K562 (cell line): ENCODE measurements around the gene BEST2. TPM values are rescaled to one million over a fixed set of nuclear protein-coding genes. Genes with fewer than 3 reads are reported as not detected.

Source experiments
- BDP1 ChIP-seq: IDR thresholded peaks from 3 replicates; pipeline ENCODE4 v1.6.1; 2011; ENCODE audit not compliant: insufficient read length, insufficient read depth
- CREBBP ChIP-seq: IDR thresholded peaks from one replicate; pipeline ENCODE4 v1.6.1; 2012; ENCODE audit warnings: low read depth, mild to moderate bottlenecking, control low read depth, inconsistent platforms, low read length
- DPF2 ChIP-seq: fragments of 450-650 bp; IDR thresholded peaks from 2 replicates; pipeline ENCODE4 v1.6.1; 2016
- EP300 ChIP-seq: IDR thresholded peaks from 2 replicates; pipeline ENCODE4 v1.6.1; 2012; ENCODE audit warnings: low read length, improper control_type of control experiment
- EZH2 ChIP-seq: IDR thresholded peaks from 2 replicates; pipeline ENCODE4 v1.6.1; 2012; ENCODE audit warnings: low read depth, mild to moderate bottlenecking, inconsistent platforms, low read length, borderline replicate concordance
- HDAC3 ChIP-seq: fragments of 450-650 bp; IDR thresholded peaks from 2 replicates; pipeline ENCODE4 v1.6.1; 2018; ENCODE audit warnings: borderline replicate concordance, mild to moderate bottlenecking, moderate library complexity; ENCODE audit not compliant: partially characterized antibody
- HOXB6 ChIP-seq: fragments of 250-450 bp; sonication (Bioruptor Pico); IDR thresholded peaks from 2 replicates; pipeline ENCODE4 v1.5.1; 2022; ENCODE audit warnings: mild to moderate bottlenecking, borderline replicate concordance
- JUN ChIP-seq, 2 experiments: sonication (generic) in 1 of 2; formaldehyde crosslinking in 1 of 2; IDR thresholded peaks; 2 replicates each; pipeline versions ENCODE4 v1.6.1 to v1.8.0; 2012 to 2022; ENCODE audit warnings: borderline replicate concordance in 2 of 2, mild to moderate bottlenecking in 2 of 2, improper control_type of control experiment in 1 of 2, low read depth in 1 of 2, low read length in 1 of 2, missing genetic modification reagents in 1 of 2
- LARP7 ChIP-seq: fragments of 450-650 bp; IDR thresholded peaks from 2 replicates; pipeline ENCODE4 v1.6.1; 2016
- MXI1 ChIP-seq: IDR thresholded peaks from 2 replicates; pipeline ENCODE4 v1.6.1; 2011; ENCODE audit warnings: low read depth, mild to moderate bottlenecking, improper control_type of control experiment, low read length
- NR4A1 ChIP-seq, 2 experiments: fragments of 250-450 bp in 1 of 2; fragments of 450-650 bp in 1 of 2; sonication (Bioruptor Pico) in 1 of 2; IDR thresholded peaks; 2 replicates each; pipeline versions ENCODE4 v1.4.0 to v1.6.1; 2016 to 2020; ENCODE audit warnings: mild to moderate bottlenecking in 2 of 2, missing compliant biosample characterization in 1 of 2, missing genetic modification characterization in 1 of 2, moderate library complexity in 1 of 2
- NUFIP1 ChIP-seq: fragments of 450-650 bp; IDR thresholded peaks from 2 replicates; pipeline ENCODE4 v1.6.1; 2018; ENCODE audit not compliant: partially characterized antibody
- PHTF2 ChIP-seq: fragments of 250-450 bp; sonication (Bioruptor Pico); IDR thresholded peaks from 2 replicates; pipeline ENCODE4 v1.5.0; 2021; ENCODE audit warnings: mild to moderate bottlenecking
- SRSF1 ChIP-seq: fragments of 200-400 bp; formaldehyde crosslinking; IDR thresholded peaks from 2 replicates; pipeline ENCODE4 v1.6.1; 2017; ENCODE audit warnings: mild to moderate bottlenecking, low read depth, low read length, moderate library complexity
- TBL1XR1 ChIP-seq, 2 experiments: IDR thresholded peaks; 2 replicates each; pipeline ENCODE4 v1.6.1; 2012; ENCODE audit warnings: improper control_type of control experiment in 2 of 2, low read length in 2 of 2, mild to moderate bottlenecking in 1 of 2
- XRCC5 ChIP-seq: fragments of 200-400 bp; formaldehyde crosslinking; IDR thresholded peaks from 2 replicates; pipeline ENCODE4 v1.6.1; 2017; ENCODE audit warnings: low read depth, mild to moderate bottlenecking, low read length
- ZFX ChIP-seq: sonication (generic); formaldehyde crosslinking; IDR thresholded peaks from 2 replicates; pipeline ENCODE4 v1.8.0; 2022; ENCODE audit warnings: mild to moderate bottlenecking, missing genetic modification reagents, moderate library complexity
- ZNF263 ChIP-seq: sonication (generic); formaldehyde crosslinking; IDR thresholded peaks from 2 replicates; pipeline ENCODE4 v1.8.0; 2022; ENCODE audit warnings: mild to moderate bottlenecking, missing genetic modification reagents, borderline replicate concordance
- polyA plus RNA-seq, 8 experiments: library from polyadenylated mRNA; depleted of rRNA in 4 of 8; stranded (reverse) in 5 of 8; unstranded in 3 of 8; fragments of >200 nt; fragmentation: Nextera tagmentation in 2 of 8; fragmentation: Illumina TruSeq in 1 of 8; extraction: Ambion mirVana in 2 of 8; extraction: Trizol in 1 of 8; gene quantifications; 2 replicates each; pipeline versions ENCODE4 v1.2.1 to v1.2.3, GENCODE V29; 2011 to 2014; ENCODE audit warnings: inconsistent platforms in 1 of 8, missing spikeins in 1 of 8
- total RNA-seq, 7 experiments: library from RNA; depleted of rRNA in 6 of 7; stranded (reverse); fragments of >200 nt in 6 of 7; fragmentation: Illumina TruSeq in 2 of 7; extraction: Trizol in 2 of 7; gene quantifications; 2 replicates each; pipeline versions ENCODE4 v1.2.1 to v1.2.3, GENCODE V29; 2011 to 2021; ENCODE audit warnings: low replicate concordance in 1 of 7
- TF ChIP-seq, protein P1 (sequence below): fragments of 150-350 bp; IDR thresholded peaks from 2 replicates; pipeline ENCODE4 v1.6.1; 2014; ENCODE audit warnings: low read depth, mild to moderate bottlenecking, low read length, borderline replicate concordance
- TF ChIP-seq, protein P2 (sequence below): sonication (generic); formaldehyde crosslinking; IDR thresholded peaks from 2 replicates; pipeline ENCODE4 v1.8.1; 2023; ENCODE audit warnings: mild to moderate bottlenecking, missing genetic modification reagents
- TF ChIP-seq, protein P3 (sequence below): fragments of 450-650 bp; IDR thresholded peaks from 2 replicates; pipeline ENCODE4 v1.6.1; 2016; ENCODE audit warnings: antibody characterized with exemption

The BEST2 gene
- total and polyA plus RNA-seq, 9 of the 15 experiments (the other 6 are each of a cell fraction or from before 2014, with no cell fraction given): not detected

DNA sequence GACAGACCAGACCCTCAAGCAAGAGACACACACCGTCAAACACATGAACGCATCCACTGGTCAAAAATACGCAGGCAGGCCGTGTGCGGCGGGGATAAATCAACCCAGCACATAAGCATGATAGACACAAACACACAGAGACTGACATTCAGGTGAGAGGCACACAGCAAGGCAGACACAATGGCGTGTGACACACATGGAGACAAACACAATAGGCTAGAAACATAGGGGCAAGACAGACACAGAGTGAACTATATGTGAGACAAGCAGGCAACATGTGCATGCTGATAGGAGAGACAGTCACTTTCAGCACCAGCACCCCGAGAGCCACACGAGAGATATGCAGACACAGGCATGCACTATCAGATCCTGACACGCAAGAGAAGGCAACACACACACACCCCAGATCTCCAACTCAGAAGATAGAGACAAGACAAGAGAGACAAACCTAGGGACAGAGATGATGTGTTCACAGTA, 32.8 kb downstream of the BEST2 start (continued):
- TF ChIP-seq, protein P1, sequence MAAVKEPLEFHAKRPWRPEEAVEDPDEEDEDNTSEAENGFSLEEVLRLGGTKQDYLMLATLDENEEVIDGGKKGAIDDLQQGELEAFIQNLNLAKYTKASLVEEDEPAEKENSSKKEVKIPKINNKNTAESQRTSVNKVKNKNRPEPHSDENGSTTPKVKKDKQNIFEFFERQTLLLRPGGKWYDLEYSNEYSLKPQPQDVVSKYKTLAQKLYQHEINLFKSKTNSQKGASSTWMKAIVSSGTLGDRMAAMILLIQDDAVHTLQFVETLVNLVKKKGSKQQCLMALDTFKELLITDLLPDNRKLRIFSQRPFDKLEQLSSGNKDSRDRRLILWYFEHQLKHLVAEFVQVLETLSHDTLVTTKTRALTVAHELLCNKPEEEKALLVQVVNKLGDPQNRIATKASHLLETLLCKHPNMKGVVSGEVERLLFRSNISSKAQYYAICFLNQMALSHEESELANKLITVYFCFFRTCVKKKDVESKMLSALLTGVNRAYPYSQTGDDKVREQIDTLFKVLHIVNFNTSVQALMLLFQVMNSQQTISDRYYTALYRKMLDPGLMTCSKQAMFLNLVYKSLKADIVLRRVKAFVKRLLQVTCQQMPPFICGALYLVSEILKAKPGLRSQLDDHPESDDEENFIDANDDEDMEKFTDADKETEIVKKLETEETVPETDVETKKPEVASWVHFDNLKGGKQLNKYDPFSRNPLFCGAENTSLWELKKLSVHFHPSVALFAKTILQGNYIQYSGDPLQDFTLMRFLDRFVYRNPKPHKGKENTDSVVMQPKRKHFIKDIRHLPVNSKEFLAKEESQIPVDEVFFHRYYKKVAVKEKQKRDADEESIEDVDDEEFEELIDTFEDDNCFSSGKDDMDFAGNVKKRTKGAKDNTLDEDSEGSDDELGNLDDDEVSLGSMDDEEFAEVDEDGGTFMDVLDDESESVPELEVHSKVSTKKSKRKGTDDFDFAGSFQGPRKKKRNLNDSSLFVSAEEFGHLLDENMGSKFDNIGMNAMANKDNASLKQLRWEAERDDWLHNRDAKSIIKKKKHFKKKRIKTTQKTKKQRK: no peak
- TF ChIP-seq EP300 (peak; percentile 94), DPF2 (peak; percentile 97), NR4A1 (CRISPR knock-in tag; IDR thresholded peaks at IDR 0.05) (no peak), NR4A1 (tag; IDR thresholded peaks at IDR 0.05) (0 out of 2 replicates have a peak, but pooled peaks have one; percentile 15), EZH2 (no peak), HDAC3 (peak; percentile 74), JUN (IDR thresholded peaks at IDR 0.05; ENCODE audit: borderline replicate concordance, low read depth, low read length) (peak; percentile 50; the same call in 1 of the 2 replicates), JUN (CRISPR knock-in tag; IDR thresholded peaks at IDR 0.05; ENCODE audit: borderline replicate concordance) (no peak), PHTF2 (CRISPR knock-in tag) (no peak), NUFIP1 (peak; percentile 81), ZFX (CRISPR knock-in tag) (0 out of 2 replicates have a peak, but pooled peaks have one; percentile 1), TBL1XR1 (IDR thresholded peaks at IDR 0.05; ENCODE audit: low read length in 2 of 2) (peak; percentile 88 to 91), BDP1 (no peak), HOXB6 (CRISPR knock-in tag) (no peak), MXI1 (0 out of 2 replicates have a peak, but pooled peaks have one; percentile 51), CREBBP (no peak), SRSF1 (no peak), ZNF263 (CRISPR knock-in tag) (no peak), XRCC5 (no peak), LARP7 (peak; percentile 59; the same call in 1 of the 2 replicates)
- TF ChIP-seq, protein P2, sequence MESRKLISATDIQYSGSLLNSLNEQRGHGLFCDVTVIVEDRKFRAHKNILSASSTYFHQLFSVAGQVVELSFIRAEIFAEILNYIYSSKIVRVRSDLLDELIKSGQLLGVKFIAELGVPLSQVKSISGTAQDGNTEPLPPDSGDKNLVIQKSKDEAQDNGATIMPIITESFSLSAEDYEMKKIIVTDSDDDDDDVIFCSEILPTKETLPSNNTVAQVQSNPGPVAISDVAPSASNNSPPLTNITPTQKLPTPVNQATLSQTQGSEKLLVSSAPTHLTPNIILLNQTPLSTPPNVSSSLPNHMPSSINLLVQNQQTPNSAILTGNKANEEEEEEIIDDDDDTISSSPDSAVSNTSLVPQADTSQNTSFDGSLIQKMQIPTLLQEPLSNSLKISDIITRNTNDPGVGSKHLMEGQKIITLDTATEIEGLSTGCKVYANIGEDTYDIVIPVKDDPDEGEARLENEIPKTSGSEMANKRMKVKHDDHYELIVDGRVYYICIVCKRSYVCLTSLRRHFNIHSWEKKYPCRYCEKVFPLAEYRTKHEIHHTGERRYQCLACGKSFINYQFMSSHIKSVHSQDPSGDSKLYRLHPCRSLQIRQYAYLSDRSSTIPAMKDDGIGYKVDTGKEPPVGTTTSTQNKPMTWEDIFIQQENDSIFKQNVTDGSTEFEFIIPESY (CRISPR knock-in tag): 0 out of 2 replicates have a peak, but pooled peaks have one; percentile 28
- TF ChIP-seq, protein P3, sequence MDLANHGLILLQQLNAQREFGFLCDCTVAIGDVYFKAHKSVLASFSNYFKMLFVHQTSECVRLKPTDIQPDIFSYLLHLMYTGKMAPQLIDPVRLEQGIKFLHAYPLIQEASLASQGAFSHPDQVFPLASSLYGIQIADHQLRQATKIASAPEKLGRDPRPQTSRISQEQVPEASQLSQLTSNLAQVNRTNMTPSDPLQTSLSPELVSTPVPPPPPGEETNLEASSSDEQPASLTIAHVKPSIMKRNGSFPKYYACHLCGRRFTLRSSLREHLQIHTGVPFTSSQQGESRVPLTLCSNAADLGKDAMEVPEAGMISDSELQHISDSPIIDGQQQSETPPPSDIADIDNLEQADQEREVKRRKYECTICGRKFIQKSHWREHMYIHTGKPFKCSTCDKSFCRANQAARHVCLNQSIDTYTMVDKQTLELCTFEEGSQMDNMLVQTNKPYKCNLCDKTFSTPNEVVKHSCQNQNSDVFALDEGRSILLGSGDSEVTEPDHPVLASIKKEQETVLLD: peak; percentile 78
